Gastrocnemius medialis (tissue), 4 donors: ENCODE results near the gene UMODL1.

ENCODE experiments used
- POLR2A ChIP-seq, 2 donors: fragments of 450-650 bp; IDR thresholded peaks; one replicate each; pipeline ENCODE4 v1.6.1; 2017; ENCODE audit warnings: antibody characterized with exemption in 2 of 2, mild to moderate bottlenecking in 2 of 2, moderate library complexity in 2 of 2
- TF ChIP-seq, protein P1 (sequence below), 5 experiments: fragments of 450-650 bp in 3 of 5; fragments of 200-600 bp in 2 of 5; sonication (generic) in 2 of 5; IDR thresholded peaks in 4 of 5; conservative IDR thresholded peaks in 1 of 5; 1 replicate in 4 of 5; 2 replicates in 1 of 5; pipeline ENCODE4 v1.5.1; 2016 to 2019; ENCODE audit warnings: antibody characterized with exemption in 5 of 5, mild to moderate bottlenecking in 3 of 5, moderate library complexity in 3 of 5

DNA sequence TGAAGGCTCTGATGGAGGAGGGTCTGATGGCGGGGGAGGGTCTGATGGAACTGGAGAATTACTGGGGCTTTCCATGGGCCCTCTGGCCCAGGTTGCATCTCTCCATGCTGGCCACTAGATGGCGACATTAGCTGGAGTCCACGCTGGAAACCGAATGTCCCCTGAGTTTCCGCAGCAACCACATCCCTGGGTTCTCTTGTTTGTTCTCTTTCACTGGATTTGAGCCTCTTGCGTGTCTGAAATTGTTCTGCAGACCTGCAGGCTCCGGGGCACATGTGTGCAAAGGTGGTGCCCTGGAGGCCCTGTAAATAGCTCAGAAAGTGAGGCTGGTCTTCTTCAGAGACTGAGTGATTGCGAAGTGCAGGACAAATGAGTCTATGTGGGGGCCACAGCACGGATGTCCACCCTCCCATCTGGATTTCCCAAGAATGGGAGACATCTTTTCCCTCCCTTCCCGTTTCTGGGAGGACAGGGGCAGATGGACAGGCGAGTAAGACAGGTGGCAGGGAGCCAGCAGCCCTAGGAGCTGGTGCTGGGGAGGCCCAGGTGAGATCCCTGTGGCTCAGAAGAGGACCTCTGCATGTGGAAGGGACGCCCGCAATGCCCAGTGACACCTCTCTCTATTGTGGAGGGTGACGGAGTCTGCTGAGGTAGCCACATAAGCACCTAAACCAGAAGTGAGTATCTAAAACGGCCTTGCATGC is 74.6 kb downstream of the UMODL1 start:
- TF ChIP-seq, protein P1, sequence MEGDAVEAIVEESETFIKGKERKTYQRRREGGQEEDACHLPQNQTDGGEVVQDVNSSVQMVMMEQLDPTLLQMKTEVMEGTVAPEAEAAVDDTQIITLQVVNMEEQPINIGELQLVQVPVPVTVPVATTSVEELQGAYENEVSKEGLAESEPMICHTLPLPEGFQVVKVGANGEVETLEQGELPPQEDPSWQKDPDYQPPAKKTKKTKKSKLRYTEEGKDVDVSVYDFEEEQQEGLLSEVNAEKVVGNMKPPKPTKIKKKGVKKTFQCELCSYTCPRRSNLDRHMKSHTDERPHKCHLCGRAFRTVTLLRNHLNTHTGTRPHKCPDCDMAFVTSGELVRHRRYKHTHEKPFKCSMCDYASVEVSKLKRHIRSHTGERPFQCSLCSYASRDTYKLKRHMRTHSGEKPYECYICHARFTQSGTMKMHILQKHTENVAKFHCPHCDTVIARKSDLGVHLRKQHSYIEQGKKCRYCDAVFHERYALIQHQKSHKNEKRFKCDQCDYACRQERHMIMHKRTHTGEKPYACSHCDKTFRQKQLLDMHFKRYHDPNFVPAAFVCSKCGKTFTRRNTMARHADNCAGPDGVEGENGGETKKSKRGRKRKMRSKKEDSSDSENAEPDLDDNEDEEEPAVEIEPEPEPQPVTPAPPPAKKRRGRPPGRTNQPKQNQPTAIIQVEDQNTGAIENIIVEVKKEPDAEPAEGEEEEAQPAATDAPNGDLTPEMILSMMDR (IDR thresholded peaks at IDR 0.05 in 4 of 5, conservative IDR thresholded peaks at IDR 0.05 in 1 of 5) = peak; percentile 86 to 95 (median 91)
- TF ChIP-seq POLR2A (IDR thresholded peaks at IDR 0.05) = no peak
